K562 (cell line): ENCODE data around the gene MAD1L1. TPM values are rescaled to one million over a fixed set of nuclear protein-coding genes. Genes with fewer than 3 reads are reported as not detected.

ENCODE experiments used
- ARID2 ChIP-seq: fragments of 450-650 bp; IDR thresholded peaks from 2 replicates; pipeline ENCODE4 v1.6.1; 2017; ENCODE audit warnings: antibody characterized with exemption, mild to moderate bottlenecking
- ELF4 ChIP-seq: fragments of 450-650 bp; formaldehyde crosslinking; IDR thresholded peaks from 2 replicates; pipeline ENCODE4 v1.4.0; 2022; ENCODE audit warnings: missing genetic modification characterization
- HMGN3 ChIP-seq: IDR thresholded peaks from 2 replicates; pipeline ENCODE4 v1.6.1; 2011; ENCODE audit warnings: borderline replicate concordance, low read depth, mild to moderate bottlenecking, mixed read lengths, low read length; ENCODE audit not compliant: insufficient read length; ENCODE audit errors: extremely low read depth
- HNRNPL ChIP-seq: fragments of 200-400 bp; formaldehyde crosslinking; IDR thresholded peaks from 2 replicates; pipeline ENCODE4 v1.6.1; 2017; ENCODE audit warnings: low read depth, mild to moderate bottlenecking, low read length
- JUND ChIP-seq, 2 experiments: IDR thresholded peaks; 2 replicates in 1 of 2; 3 replicates in 1 of 2; pipeline ENCODE4 v1.6.1; 2011; ENCODE audit warnings: borderline replicate concordance in 2 of 2, low read depth in 2 of 2, low read length in 2 of 2, improper control_type of control experiment in 1 of 2, missing biosample characterization in 1 of 2, missing genetic modification characterization in 1 of 2, missing genetic modification reagents in 1 of 2
- MEIS2 ChIP-seq: fragments of 450-650 bp; IDR thresholded peaks from 2 replicates; pipeline ENCODE4 v1.6.1; 2014; ENCODE audit warnings: mild to moderate bottlenecking; ENCODE audit not compliant: partially characterized antibody
- MTA1 ChIP-seq: fragments of 450-650 bp; IDR thresholded peaks from 2 replicates; pipeline ENCODE4 v1.6.1; 2017; ENCODE audit warnings: borderline replicate concordance
- NFE2 ChIP-seq: IDR thresholded peaks from 2 replicates; pipeline ENCODE4 v1.6.1; 2014; ENCODE audit warnings: antibody characterized with exemption, low read depth
- SNRNP70 ChIP-seq: fragments of 200-400 bp; formaldehyde crosslinking; optimal IDR thresholded peaks from 2 replicates; pipeline ENCODE3; 2017; ENCODE audit warnings: low read depth, low read length
- TCF3 ChIP-seq: sonication (generic); formaldehyde crosslinking; IDR thresholded peaks from 2 replicates; pipeline ENCODE4 v1.4.0; 2020; ENCODE audit warnings: mild to moderate bottlenecking, missing genetic modification reagents
- YBX1 ChIP-seq: fragments of 450-650 bp; IDR thresholded peaks from 2 replicates; pipeline ENCODE4 v1.7.1; 2016; ENCODE audit warnings: mild to moderate bottlenecking
- ZFP1 ChIP-seq: fragments of 450-650 bp; formaldehyde crosslinking; IDR thresholded peaks from 2 replicates; pipeline ENCODE4 v1.4.0; 2020; ENCODE audit warnings: mild to moderate bottlenecking, mixed read lengths
- ZKSCAN1 ChIP-seq: fragments of 150-350 bp; IDR thresholded peaks from 2 replicates; pipeline ENCODE4 v1.6.1; 2016; ENCODE audit warnings: low read depth, low read length
- ZNF263 ChIP-seq: sonication (generic); formaldehyde crosslinking; IDR thresholded peaks from 2 replicates; pipeline ENCODE4 v1.8.0; 2022; ENCODE audit warnings: mild to moderate bottlenecking, missing genetic modification reagents, borderline replicate concordance
- ZNF311 ChIP-seq: fragments of 250-450 bp; sonication (Bioruptor Pico); IDR thresholded peaks from 2 replicates; pipeline ENCODE4 v1.4.0; 2020; ENCODE audit warnings: mild to moderate bottlenecking, moderate library complexity
- ZNF583 ChIP-seq: fragments of 250-450 bp; sonication (Bioruptor Pico); IDR thresholded peaks from 2 replicates; pipeline ENCODE4 v1.4.0; 2020
- polyA plus RNA-seq, 8 experiments: library from polyadenylated mRNA; depleted of rRNA in 4 of 8; stranded (reverse) in 5 of 8; unstranded in 3 of 8; fragments of >200 nt; fragmentation: Nextera tagmentation in 2 of 8; fragmentation: Illumina TruSeq in 1 of 8; extraction: Ambion mirVana in 2 of 8; extraction: Trizol in 1 of 8; gene quantifications; 2 replicates each; pipeline versions ENCODE4 v1.2.1 to v1.2.3, GENCODE V29; 2011 to 2014; ENCODE audit warnings: inconsistent platforms in 1 of 8, missing spikeins in 1 of 8
- total RNA-seq, 7 experiments: library from RNA; depleted of rRNA in 6 of 7; stranded (reverse); fragments of >200 nt in 6 of 7; fragmentation: Illumina TruSeq in 2 of 7; extraction: Trizol in 2 of 7; gene quantifications; 2 replicates each; pipeline versions ENCODE4 v1.2.1 to v1.2.3, GENCODE V29; 2011 to 2021; ENCODE audit warnings: low replicate concordance in 1 of 7
- TF ChIP-seq, protein P1 (sequence below): fragments of 250-450 bp; sonication (Bioruptor Pico); IDR thresholded peaks from 2 replicates; pipeline ENCODE4 v1.8.0; 2021; ENCODE audit warnings: mild to moderate bottlenecking, moderate library complexity
- TF ChIP-seq, protein P2 (sequence below): fragments of 250-450 bp; sonication (Bioruptor Pico); IDR thresholded peaks from 2 replicates; pipeline ENCODE4 v1.8.0; 2021; ENCODE audit warnings: moderate library complexity, mild to moderate bottlenecking, inconsistent platforms
- TF ChIP-seq, protein P3 (sequence below): fragments of 250-450 bp; sonication (Bioruptor Pico); IDR thresholded peaks from 2 replicates; pipeline ENCODE4 v1.5.0; 2021; ENCODE audit warnings: mild to moderate bottlenecking, borderline replicate concordance
- TF ChIP-seq, protein P4 (sequence below): fragments of 250-450 bp; sonication (Bioruptor Pico); IDR thresholded peaks from 2 replicates; pipeline ENCODE4 v1.9.0; 2021; ENCODE audit warnings: mild to moderate bottlenecking, inconsistent platforms

MAD1L1 gene
- total and polyA plus RNA-seq, 9 of the 15 experiments (the other 6 are each of a cell fraction or from before 2014, with no cell fraction given): 1.7 to 89.7 (median 18.0) TPM

DNA sequence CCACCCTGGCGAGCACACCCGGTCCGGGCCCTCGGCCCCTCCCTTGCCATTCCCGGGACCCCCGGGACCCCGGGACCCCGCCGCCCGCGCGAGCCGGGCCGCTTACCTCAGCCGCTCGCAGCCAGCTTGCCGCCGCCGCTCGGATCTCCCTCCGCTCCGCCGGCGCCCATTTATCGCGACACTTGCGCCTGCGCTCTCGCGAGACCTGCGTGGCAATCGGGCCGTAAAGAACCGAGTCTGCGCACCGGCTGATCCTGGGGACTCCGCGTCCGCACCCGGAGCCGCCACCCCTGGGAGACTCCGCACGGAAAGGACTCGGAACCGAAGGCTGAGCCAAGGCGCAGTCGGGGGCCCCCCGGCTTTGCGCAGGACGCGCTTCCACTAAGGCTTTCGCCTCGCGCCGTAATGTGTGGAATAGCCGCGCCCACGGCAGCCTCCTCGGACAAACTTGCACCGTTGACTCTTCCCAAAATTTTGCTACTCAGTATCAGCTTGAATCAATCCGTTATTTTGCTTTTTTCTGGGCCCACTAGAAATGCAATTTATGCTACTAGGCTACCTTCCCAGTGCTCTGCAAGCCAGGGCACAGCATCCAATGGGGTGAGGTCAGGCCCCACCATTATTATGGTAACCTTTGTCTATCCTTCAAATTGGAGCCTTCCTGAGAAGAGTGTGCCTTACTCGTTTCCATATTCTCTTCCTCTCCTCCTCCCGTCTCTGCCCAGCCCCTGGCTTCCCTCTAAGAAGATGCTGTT is at the start of gene MAD1L1 (continued):
- TF ChIP-seq JUND (IDR thresholded peaks at IDR 0.05; ENCODE audit: borderline replicate concordance, low read depth, low read length) (peak; percentile 26; the same call in 1 of the 2 replicates), JUND (tag; IDR thresholded peaks at IDR 0.05; ENCODE audit: borderline replicate concordance, low read depth, low read length) (no peak; the same call in 2 of the 3 replicates), ELF4 (CRISPR knock-in tag) (no peak), ZFP1 (CRISPR knock-in tag) (no peak), ZNF311 (CRISPR knock-in tag) (no peak), MEIS2 (no peak), SNRNP70 (no peak), ZKSCAN1 (no peak), ZNF583 (no peak), NFE2 (no peak), ARID2 (no peak), ZNF263 (CRISPR knock-in tag) (0 out of 2 replicates have a peak, but pooled peaks have one; percentile 23), YBX1 (no peak), HNRNPL (no peak), HMGN3 (peak; percentile 81), TCF3 (CRISPR knock-in tag) (no peak), MTA1 (peak; percentile 75; the same call in 1 of the 2 replicates)
- TF ChIP-seq, protein P1, sequence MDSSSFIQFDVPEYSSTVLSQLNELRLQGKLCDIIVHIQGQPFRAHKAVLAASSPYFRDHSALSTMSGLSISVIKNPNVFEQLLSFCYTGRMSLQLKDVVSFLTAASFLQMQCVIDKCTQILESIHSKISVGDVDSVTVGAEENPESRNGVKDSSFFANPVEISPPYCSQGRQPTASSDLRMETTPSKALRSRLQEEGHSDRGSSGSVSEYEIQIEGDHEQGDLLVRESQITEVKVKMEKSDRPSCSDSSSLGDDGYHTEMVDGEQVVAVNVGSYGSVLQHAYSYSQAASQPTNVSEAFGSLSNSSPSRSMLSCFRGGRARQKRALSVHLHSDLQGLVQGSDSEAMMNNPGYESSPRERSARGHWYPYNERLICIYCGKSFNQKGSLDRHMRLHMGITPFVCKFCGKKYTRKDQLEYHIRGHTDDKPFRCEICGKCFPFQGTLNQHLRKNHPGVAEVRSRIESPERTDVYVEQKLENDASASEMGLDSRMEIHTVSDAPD (CRISPR knock-in tag): no peak
- TF ChIP-seq, protein P2, sequence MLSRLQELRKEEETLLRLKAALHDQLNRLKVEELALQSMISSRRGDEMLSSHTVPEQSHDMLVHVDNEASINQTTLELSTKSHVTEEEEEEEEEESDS (CRISPR knock-in tag): no peak
- TF ChIP-seq, protein P3, sequence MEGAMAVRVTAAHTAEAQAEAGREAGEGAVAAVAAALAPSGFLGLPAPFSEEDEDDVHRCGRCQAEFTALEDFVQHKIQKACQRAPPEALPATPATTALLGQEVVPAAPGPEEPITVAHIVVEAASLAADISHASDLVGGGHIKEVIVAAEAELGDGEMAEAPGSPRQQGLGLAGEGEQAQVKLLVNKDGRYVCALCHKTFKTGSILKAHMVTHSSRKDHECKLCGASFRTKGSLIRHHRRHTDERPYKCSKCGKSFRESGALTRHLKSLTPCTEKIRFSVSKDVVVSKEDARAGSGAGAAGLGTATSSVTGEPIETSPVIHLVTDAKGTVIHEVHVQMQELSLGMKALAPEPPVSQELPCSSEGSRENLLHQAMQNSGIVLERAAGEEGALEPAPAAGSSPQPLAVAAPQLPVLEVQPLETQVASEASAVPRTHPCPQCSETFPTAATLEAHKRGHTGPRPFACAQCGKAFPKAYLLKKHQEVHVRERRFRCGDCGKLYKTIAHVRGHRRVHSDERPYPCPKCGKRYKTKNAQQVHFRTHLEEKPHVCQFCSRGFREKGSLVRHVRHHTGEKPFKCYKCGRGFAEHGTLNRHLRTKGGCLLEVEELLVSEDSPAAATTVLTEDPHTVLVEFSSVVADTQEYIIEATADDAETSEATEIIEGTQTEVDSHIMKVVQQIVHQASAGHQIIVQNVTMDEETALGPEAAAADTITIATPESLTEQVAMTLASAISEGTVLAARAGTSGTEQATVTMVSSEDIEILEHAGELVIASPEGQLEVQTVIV: no peak
- TF ChIP-seq, protein P4, sequence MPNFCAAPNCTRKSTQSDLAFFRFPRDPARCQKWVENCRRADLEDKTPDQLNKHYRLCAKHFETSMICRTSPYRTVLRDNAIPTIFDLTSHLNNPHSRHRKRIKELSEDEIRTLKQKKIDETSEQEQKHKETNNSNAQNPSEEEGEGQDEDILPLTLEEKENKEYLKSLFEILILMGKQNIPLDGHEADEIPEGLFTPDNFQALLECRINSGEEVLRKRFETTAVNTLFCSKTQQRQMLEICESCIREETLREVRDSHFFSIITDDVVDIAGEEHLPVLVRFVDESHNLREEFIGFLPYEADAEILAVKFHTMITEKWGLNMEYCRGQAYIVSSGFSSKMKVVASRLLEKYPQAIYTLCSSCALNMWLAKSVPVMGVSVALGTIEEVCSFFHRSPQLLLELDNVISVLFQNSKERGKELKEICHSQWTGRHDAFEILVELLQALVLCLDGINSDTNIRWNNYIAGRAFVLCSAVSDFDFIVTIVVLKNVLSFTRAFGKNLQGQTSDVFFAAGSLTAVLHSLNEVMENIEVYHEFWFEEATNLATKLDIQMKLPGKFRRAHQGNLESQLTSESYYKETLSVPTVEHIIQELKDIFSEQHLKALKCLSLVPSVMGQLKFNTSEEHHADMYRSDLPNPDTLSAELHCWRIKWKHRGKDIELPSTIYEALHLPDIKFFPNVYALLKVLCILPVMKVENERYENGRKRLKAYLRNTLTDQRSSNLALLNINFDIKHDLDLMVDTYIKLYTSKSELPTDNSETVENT (CRISPR knock-in tag): no peak; the same call in 1 of the 2 replicates
